ENCODE results near the gene LCLAT1.

DNA sequence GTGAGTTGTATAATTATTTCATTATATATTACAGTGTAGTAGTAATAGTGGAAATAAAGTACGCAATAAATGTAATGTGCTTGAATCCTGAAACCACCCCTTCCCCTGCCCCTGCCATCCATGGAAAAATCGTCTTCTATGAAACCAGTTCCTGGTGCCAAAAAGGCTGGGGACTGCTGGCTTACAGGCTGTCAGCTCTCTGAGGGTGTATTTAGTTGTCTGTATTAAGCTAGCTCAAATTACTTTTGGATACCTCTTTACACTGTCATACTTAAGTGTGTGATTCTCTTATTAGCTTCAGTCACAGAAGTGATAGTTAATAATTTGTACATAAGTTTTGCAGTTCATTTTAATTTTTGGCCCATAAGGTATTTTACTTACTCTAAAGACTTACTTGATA lies 29.6 kb downstream of the LCLAT1 start:
- TF ChIP-seq, protein P1, sequence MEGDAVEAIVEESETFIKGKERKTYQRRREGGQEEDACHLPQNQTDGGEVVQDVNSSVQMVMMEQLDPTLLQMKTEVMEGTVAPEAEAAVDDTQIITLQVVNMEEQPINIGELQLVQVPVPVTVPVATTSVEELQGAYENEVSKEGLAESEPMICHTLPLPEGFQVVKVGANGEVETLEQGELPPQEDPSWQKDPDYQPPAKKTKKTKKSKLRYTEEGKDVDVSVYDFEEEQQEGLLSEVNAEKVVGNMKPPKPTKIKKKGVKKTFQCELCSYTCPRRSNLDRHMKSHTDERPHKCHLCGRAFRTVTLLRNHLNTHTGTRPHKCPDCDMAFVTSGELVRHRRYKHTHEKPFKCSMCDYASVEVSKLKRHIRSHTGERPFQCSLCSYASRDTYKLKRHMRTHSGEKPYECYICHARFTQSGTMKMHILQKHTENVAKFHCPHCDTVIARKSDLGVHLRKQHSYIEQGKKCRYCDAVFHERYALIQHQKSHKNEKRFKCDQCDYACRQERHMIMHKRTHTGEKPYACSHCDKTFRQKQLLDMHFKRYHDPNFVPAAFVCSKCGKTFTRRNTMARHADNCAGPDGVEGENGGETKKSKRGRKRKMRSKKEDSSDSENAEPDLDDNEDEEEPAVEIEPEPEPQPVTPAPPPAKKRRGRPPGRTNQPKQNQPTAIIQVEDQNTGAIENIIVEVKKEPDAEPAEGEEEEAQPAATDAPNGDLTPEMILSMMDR (IDR thresholded peaks at IDR 0.05): no peak
- TF ChIP-seq POLR2A (IDR thresholded peaks at IDR 0.05): no peak

All from suprapubic skin (tissue), 3 donors.